ENCODE results near the gene TNFRSF13B.

The TNFRSF13B gene

GRCh38 chr17:16936536-16937310 lies 35.2 kb downstream of the TNFRSF13B start:
- no peak for DNase-seq

DNA sequence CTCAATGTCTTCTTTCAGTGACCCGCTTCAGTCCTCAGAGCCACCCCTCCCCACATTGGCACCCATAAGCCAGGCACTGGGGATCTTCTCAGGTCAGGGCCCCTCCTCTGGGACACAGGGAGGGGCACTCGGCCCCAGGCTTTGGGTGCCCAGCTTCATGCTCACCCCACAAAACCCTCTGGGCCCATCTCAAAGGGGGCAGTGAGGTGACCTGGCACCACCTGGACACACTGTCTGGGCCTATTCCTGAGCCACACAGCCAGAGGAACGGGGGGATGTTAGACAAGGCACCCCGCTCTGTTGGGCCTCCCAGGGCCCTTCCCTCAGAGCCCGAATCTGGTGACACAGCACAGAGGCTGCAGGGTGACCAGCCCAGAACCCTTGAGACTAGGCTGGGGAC lies 36.1 kb downstream of the TNFRSF13B start:
- no peak for DNase-seq

- DNase-seq, result no peak
Measured at GRCh38 chr17:16935241-16935663, 36.7 kb downstream of the TNFRSF13B start.

- no peak for DNase-seq
Measured at GRCh38 chr17:16934836-16935235, 37.1 kb downstream of the TNFRSF13B start.

- DNase-seq, result no peak
Measured at GRCh38 chr17:16934133-16934795, 37.7 kb downstream of the TNFRSF13B start.

GRCh38 chr17:16933317-16934132 lies 38.4 kb downstream of the TNFRSF13B start:
- DNase-seq, result no peak

DNA sequence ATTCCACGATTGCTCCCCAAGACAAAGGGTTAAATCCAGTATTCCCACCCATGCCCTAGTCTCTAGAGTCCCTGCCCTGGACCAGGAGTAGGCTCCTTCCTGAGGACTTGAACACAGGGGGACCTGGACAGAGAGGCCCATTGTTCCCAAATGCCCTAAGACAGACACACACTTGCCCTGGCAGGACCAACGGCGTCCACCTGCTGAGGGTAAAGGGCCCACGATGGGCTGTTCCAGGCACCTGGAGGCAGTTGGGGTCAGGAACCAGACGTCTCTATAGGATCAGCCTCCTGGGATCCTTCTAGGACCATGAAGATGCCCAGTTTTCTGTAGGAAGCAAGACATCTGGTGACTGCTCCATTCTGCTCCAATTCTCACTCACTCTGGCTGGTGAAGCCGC lies 39.3 kb downstream of the TNFRSF13B start:
- no peak for DNase-seq

GRCh38 chr17:16932156-16932555 lies 39.8 kb downstream of the TNFRSF13B start:
- DNase-seq, result no peak

GRCh38 chr17:16931318-16932060 lies 40.4 kb downstream of the TNFRSF13B start:
- DNase-seq, result no peak

- no peak for DNase-seq
Measured at GRCh38 chr17:16930571-16931317, 41.2 kb downstream of the TNFRSF13B start.

GRCh38 chr17:16929757-16930520 lies 42.0 kb downstream of the TNFRSF13B start:
- no peak for DNase-seq

GRCh38 chr17:16929035-16929680 lies 42.8 kb downstream of the TNFRSF13B start:
- DNase-seq, result no peak

DNA sequence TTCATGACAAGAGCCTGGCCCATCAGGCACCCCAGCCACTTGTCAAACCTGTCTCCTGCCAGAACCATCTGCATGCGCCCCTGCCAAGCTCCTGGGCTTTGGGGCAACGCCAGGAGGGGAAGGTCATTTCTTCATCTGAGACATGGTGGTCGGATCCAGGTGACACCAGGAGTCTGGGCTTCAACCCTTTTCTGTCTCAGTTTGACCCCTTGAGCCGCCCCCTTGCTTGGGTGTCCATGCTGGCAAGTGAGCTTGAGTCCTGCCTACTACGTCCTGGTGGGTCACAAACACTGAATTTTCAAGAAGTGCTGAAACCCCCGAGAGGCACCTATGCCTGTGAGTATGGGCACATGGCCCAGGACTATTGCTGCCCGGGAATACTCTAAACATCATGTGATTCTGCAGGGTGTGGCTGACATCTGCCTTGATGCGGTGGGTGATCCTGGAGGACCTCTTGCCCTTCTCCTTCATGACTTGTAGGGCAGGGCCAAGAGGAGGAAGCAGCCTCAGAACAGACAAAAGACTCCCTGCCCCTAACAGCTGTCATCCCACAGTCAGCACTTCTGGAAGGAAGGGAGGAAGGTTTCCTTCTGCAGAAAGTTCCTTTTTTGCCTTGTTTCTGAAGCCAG lies 43.4 kb downstream of the TNFRSF13B start:
- no peak for DNase-seq

- no peak for DNase-seq
Measured at GRCh38 chr17:16927641-16928321, 44.1 kb downstream of the TNFRSF13B start.

DNA sequence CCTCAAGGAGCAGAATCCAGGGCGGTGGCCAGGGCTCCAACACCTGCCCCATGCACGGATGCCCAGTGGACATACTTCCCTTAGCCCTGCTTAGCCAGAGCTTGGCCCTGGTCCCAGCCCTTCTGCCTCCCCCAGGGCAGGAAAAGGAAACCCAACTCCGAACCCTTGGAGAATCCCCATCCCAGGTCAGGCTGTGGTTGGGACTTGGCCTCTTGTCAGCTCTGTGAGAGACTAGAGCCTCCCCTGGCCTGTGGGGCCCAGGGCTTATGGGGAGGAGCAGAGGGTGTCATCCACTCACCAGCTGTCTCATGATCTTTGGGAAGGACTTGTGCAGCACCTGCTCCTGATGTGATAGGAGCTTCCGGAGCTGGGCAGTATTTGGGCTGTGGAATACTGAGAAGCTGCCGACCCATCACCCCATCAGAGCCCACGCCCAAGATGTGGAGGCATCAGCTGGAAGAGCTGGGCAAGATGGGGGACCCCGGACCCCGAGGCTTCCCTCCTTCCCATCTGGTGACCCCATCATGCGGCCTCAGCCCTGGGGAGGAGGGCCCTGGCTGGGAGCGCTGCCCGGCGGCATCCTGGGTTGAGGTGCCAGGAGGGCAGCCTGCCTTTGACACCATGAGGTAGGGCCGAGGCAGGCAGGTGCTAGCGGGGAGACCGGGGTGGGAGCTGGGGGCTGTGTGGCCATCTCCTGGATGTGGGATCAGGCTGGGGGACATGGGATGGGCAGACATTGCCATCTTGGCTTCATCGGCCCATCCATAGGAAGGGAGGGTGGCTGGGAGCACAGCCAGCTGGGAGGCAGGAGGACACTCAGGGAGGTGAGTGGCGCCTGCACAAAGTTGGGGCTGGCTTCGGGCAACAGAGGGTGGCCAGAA lies 45.1 kb downstream of the TNFRSF13B start:
- no peak for DNase-seq

DNA sequence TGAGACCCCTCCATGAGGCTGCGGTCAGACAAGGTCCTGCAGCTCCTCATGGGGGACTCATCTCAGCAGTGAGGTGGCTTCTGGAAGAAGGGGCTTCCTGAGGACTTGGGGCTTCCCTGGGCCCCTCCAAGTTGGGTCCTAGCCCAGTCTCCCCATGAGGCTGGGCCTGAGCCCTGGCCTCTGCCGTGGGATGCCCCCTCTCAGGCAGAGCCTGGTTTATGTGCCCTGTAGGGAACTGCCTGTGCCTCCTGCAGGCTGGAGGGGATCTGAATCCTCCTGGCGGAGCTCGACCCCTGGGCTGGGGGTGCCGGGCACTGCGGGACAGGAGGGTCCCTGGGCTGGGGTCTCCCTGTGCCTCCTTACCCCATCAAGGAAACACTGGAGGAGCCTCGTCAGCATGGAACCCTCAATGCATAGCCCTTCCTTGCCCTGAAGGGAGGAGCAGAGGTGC lies 45.8 kb downstream of the TNFRSF13B start:
- DNase-seq, result no peak

DNA sequence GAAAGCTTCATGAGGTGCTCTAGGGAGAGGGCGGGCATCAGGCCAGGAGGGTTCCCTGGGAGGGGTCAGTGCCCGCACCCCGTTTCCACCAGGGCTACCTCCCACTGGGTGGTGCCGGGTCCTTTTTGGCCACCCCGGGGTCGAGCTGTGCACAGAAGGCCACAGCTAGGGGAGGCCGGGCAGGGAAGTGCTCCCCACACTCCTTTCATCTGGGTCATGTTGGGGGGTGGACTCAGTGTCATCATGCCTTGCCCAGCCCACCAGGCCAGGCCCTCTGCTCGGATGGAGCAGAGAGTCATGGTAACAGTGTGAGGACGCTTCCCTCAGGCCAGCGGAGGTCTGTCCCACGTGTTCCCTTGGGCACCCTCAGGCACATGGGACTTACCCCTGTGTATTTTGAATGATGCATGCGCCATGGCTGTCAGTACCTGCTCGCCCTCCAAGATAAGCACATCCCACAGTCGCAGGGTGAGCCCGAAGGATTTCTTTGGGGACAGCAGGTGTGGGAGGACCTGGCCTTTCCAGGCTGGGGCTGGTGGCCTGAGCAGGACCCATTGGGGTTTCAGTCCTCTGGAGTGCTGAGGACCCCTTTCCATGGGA lies 46.4 kb downstream of the TNFRSF13B start:
- no peak for DNase-seq

Measured in hematopoietic multipotent progenitor cell treated with erythropoietin and hydrocortisone succinate and interleukin-3 and kit ligand, for 8 days (in vitro differentiated cells).